HG03135 (cell line): Measurements from ENCODE around the gene AGBL4.
A peak's percentile ranks its signal among the peaks of the same experiment; 100 is the strongest.
"Not testable (repeated sequence)": the region's sequence is repeated elsewhere in the genome, so short reads cannot be mapped to it uniquely, and the experiment has no call there.

Experiments used
- ATAC-seq: cut with Tn5 transposase; IDR thresholded peaks from one replicate; pipeline ENCODE4 v1.9.1; 2021; ENCODE audit warnings: mild to moderate bottlenecking, moderate library complexity; ENCODE audit not compliant: unreplicated experiment

The AGBL4 gene

GRCh38 chr1:48523558-48523957 lies 1500.2 kb downstream of the AGBL4 start:
- ATAC-seq, result no peak

GRCh38 chr1:48519896-48520295 lies 1503.9 kb downstream of the AGBL4 start:
- ATAC-seq, result not testable (repeated sequence)

GRCh38 chr1:48506870-48507269 lies 1516.9 kb downstream of the AGBL4 start:
- ATAC-seq, result no peak

DNA sequence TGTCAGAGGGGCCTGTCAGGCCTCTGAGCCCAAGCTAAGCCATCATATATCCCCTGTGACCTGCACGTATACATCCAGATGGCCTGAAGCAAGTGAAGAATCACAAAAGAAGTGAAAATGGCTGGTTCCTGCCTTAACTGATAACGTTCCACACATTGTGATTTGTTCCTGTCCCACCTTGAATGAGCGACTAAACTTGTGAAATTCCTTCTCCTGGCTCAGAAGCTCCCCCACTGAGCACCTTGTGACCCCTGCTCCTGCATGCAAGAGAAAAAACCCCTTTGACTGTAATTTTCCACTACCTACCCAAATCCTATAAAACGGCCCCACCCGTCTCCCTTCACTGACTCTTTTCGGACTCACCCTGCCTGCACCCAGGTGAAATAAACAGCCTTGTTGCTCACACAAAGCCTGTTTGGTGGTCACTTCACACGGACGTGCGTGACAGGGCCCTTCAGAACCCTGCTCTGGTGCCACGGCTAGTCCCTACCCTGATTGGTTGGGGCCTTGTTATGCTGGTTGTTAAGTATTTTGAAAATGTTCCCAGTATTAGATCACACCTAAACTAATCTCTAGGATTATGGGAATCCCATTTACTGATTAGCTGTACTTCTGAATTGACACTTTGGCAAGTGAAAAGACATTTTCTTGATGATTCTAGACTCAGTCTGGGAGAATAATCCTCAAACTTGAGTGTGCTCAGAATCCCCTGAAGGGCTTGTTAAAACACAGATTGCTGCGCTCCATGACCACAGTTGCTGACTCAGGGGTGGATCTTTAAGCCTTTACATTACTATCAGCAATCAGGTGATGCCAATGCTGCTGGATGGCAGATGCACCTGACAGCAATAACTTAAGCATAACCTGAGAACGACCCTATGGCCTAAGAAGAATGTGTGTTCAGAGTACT lies 1523.0 kb downstream of the AGBL4 start:
- ATAC-seq, result no peak

DNA sequence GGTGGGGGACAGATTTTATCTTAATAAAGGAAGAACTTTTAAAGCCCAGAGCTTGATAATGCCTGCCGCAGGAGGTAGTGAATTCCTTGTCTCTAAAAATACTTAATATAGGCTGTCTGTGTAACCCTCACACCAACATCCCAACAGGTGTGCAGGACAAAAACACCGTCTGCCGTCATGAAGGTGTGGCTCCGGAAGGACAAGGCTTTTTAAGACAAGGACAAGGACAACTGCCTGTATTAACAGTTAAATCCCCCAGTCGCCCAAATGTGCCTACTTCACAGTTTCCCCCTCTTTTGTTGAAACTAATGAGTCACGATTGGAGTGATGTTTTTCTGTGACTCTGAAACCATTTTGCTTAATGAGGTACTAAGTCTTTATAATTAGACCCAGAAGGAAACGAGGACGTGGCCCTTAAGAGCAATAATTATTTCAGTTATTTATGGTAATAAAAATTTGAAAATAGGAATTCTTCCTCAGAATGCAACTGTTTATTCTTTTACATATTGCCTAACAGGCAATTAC lies 1524.5 kb downstream of the AGBL4 start:
- ATAC-seq, result no peak

- ATAC-seq, result peak; percentile 82
These were observed 1525.5 kb downstream of the AGBL4 start for GRCh38 chr1:48498096-48498791.

DNA sequence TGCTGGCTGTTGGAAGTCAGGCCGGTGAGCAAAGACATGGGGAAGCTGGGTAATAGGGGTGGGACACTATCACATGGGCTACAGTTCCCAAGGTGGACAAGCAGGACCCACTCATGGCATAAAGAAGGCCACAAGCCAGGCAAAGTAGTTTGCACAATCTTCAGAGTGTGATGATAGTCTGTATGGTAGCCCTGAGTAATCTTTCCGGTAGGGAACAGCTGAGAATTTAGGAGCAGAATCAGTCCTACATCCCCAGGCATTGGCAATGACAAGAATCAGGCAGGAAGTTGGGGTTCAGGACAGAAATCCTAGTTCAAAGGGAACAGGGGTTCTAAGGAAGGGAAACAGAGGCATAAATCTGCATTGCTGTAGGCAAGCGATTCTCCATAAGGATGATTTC lies 1527.8 kb downstream of the AGBL4 start:
- no peak for ATAC-seq

- no peak for ATAC-seq
These were observed 1528.6 kb downstream of the AGBL4 start for GRCh38 chr1:48495166-48495565.

- ATAC-seq, result no peak
These were observed 1529.6 kb downstream of the AGBL4 start for GRCh38 chr1:48493970-48494769.

DNA sequence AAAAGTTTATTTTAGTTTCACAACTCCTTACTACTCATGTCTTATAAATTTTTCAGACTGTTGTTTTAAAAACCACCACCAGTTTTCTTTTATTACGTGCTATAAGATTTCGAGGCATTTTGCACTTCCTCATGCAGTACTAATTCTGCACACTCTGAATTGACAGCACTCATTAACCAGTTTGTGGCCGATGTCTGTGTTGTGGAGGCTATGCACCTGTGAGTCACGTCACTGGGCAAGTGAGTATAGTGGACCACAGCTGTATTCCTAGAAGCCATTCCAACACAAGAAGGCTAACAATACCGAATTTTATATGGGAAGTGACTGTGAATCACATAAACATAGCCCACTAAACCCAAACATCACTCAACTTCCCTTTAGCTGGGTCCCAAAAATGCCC lies 1530.7 kb downstream of the AGBL4 start:
- ATAC-seq, result no peak

DNA sequence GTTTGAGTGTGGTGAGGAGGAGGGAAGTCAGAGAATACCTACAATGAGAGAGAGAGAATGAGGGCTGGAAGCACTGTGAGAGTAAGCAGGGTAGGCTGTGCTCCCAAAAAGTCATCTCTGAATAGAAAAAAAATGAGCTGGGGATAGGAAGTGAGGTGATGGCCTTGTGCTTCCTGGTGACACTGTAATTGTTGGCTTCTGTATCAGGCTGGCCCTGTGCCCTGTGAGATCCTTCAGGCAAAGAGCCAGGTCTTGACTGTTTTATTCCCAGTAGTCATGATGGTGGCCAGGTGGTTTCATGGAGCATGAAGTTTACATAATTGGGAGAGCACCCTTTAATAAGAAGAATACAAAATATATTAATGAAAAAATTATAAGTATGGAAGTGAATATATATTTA lies 1531.4 kb downstream of the AGBL4 start:
- ATAC-seq, result no peak

DNA sequence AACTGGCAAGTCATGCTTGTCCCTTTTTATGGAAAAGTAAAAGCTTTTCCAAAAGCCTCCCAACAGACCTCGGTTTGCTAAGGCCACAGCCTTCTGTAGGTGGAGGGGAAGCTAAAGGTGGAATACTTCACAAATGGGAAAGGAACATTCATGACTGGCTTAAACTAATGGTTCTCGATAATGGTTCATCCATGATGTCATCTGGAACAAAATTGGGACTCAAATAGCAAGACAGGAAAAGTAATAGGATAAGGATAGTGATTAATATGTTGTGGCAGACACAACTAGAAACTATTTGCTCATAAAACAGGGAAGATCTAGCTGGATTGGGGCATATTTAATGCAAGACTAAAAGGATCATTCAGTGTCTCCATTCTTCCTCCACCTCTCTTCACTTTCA lies 1535.0 kb downstream of the AGBL4 start:
- ATAC-seq, result no peak
